Measurements from ENCODE around the gene CCHCR1.

The CCHCR1 gene

DNA sequence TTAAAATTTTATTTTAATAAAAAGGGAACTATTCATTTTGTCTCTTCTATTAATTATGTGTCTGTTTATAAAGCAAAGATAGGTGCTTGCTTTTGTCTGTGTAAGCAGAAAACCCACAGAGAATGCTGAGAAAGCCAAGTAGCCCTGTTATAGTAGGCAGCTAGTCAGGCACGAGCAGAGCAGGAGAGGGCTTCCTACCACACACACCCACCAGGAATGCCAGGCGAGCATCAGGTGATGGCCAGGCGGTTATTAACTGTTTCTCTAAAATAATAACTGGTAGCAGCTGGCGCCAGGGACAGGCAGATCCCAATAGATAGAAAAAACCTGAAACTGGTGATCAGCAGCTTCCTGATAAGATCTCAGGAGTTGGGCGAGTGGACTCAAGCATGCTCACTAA is 60.9 kb downstream of the CCHCR1 start:
- H3K9ac ChIP-seq (ENCODE audit: low read depth, low read length): no peak overlapping the region
- 92% methylated on average over 5 of the region's 5 CpGs for WGBS
- H3K4me1 ChIP-seq (ENCODE audit: insufficient read depth, low read length): no peaks in the 10 kb centered on the region
- H3K27me3 ChIP-seq (ENCODE audit: insufficient read depth, low read length): no peaks in the 10 kb centered on the region
- H3K4me3 ChIP-seq (ENCODE audit: low read length): no peak overlapping the region
- H3K36me3 ChIP-seq (ENCODE audit: insufficient read depth, low read length): no peaks in the 10 kb centered on the region
- H3K27ac ChIP-seq (ENCODE audit: low read depth, low read length): no peak overlapping the region
- H3K9me3 ChIP-seq (ENCODE audit: insufficient read depth, low read depth, low read length): no peaks in the 10 kb centered on the region

DNA sequence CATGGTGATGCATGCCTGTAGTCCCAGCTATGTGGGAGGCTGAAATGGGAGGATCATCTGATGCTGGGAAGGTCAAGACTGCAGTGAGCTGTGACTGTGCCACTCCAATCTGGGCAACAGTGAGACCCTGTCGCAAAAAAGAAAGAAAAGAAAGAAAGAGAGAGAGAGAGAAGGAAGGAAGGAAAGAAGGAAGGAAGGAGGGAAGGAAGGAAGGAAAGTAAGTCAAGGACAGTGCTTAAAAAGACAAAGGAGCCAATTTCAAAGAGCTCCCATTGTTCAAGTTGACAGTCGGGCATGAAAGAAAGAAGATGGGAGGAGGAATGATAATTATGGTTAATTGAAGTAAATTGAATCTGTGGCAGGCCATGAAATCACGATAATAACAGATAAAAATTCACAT is 61.4 kb downstream of the CCHCR1 start:
- Histone ChIP-seq H3K36me3 (ENCODE audit: insufficient read depth, low read length) (no peaks in the 10 kb centered on the region), H3K9ac (ENCODE audit: low read depth, low read length) (no peak overlapping the region), H3K4me1 (ENCODE audit: insufficient read depth, low read length) (no peaks in the 10 kb centered on the region), H3K27ac (ENCODE audit: low read depth, low read length) (no peak overlapping the region), H3K4me3 (ENCODE audit: low read length) (no peak overlapping the region), H3K27me3 (ENCODE audit: insufficient read depth, low read length) (no peaks in the 10 kb centered on the region), H3K9me3 (ENCODE audit: insufficient read depth, low read depth, low read length) (no peaks in the 10 kb centered on the region)
- WGBS: 92% methylated on average over 2 of the region's 3 CpGs

DNA sequence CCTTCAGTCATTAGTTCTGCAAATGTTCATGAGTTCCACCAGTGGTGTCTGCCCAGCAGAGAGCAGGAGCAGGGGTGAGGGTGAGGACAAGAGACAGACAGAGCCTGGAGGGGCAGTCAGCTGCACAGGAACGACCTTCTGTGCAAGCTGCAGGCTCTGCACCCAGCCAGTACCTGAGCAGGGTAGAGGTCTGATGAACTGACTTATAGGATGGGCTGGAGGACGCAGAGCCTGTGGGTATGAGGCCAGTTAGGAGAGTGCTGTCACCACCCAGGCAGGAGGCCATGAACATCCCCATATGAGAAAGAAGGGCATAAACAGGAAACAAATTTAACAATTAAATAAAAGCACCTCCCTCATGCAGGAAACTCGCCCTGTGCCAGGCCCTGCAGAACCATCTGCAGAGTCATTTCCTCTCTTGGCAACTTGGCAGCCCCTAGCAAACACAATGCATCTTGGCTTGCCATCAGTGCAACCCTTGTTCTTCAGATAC is 63.2 kb downstream of the CCHCR1 start:
- Histone ChIP-seq H3K27ac (ENCODE audit: low read depth, low read length) (no peak overlapping the region), H3K9me3 (ENCODE audit: insufficient read depth, low read depth, low read length) (no peaks in the 10 kb centered on the region), H3K9ac (ENCODE audit: low read depth, low read length) (no peak overlapping the region), H3K27me3 (ENCODE audit: insufficient read depth, low read length) (no peaks in the 10 kb centered on the region), H3K4me3 (ENCODE audit: low read length) (no peak overlapping the region), H3K36me3 (ENCODE audit: insufficient read depth, low read length) (no peaks in the 10 kb centered on the region), H3K4me1 (ENCODE audit: insufficient read depth, low read length) (no peaks in the 10 kb centered on the region)
- WGBS: 79% methylated on average over 3 of the region's 3 CpGs

DNA sequence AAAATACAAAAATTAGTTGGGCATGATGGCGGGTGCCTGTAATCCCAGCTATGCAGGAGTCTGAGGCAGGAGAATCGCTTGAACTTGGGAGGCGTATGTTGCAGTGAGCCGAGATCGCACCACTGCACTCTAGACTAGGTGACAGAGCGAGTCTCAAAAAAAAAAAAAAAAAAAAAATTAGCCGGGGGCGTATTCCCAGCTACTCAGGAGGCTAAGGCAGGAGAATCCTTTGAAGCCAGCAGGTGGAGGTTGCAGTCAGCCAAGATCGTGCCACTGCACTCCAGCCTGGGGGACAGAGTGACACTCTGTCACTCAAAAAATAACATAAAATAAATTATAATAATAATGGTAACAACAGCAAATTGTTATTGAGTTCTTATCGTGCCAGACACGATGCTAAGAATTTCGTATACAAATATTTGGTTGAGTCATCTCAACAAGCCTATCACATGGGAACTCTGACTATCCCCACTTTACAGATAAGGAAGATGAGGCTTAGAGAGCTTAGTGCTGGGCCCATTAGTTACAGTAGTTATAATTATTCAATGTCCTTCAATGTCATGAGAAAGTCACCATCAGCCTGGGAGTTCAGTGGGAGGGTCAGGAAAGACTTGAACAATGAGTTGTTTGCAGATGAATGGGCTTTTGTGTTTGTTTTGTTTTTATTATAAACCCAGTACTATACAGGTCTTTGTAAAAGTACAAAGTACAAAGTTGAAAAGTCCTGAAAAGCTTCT is 64.7 kb downstream of the CCHCR1 start:
- Histone ChIP-seq H3K9me3 (ENCODE audit: insufficient read depth, low read depth, low read length) (no peaks in the 10 kb centered on the region), H3K9ac (ENCODE audit: low read depth, low read length) (no peak overlapping the region), H3K27me3 (ENCODE audit: insufficient read depth, low read length) (no peaks in the 10 kb centered on the region), H3K4me3 (ENCODE audit: low read length) (no peak overlapping the region), H3K27ac (ENCODE audit: low read depth, low read length) (no peak overlapping the region), H3K4me1 (ENCODE audit: insufficient read depth, low read length) (no peaks in the 10 kb centered on the region), H3K36me3 (ENCODE audit: insufficient read depth, low read length) (no peaks in the 10 kb centered on the region)
- 90% methylated on average over 12 of the region's 12 CpGs for WGBS

All from HUES64 (cell line).